ENCODE results near the gene CNTN4.

GRCh38 chr3:2875699-2876098, 777.0 kb downstream of the CNTN4 start:
- TF ChIP-seq CTCF (IDR thresholded peaks at IDR 0.05; ENCODE audit: control extremely low read depth in 1 of 3, insufficient read depth in 1 of 3, low read depth in 1 of 3, low read length in 3 of 3), result no peak
- TF ChIP-seq POLR2AphosphoS5 (IDR thresholded peaks at IDR 0.05; ENCODE audit: low read depth, low read length), result no peak
- TF ChIP-seq POLR2A (IDR thresholded peaks at IDR 0.05; ENCODE audit: control extremely low read depth in 1 of 2, low read depth in 2 of 2, low read length in 2 of 2), result no peak
- TF ChIP-seq CBX8 (IDR thresholded peaks at IDR 0.05; ENCODE audit: borderline replicate concordance, low read depth, low read length), result no peak
- TF ChIP-seq SIN3A (conservative IDR thresholded peaks at IDR 0.05 in 1 of 2, IDR thresholded peaks at IDR 0.05 in 1 of 2; ENCODE audit: low read depth in 1 of 2, low read length in 2 of 2), result no peak
- TF ChIP-seq JUND (IDR thresholded peaks at IDR 0.05; ENCODE audit: low read length), result no peak
- no peak for TF ChIP-seq SRF (IDR thresholded peaks at IDR 0.05; ENCODE audit: low read depth, low read length)
- TF ChIP-seq GABPA (IDR thresholded peaks at IDR 0.05; ENCODE audit: borderline replicate concordance, insufficient read depth, low read length), result no peak
- TF ChIP-seq RFX5 (IDR thresholded peaks at IDR 0.05; ENCODE audit: borderline replicate concordance, low read depth, low read length), result no peak
- TF ChIP-seq MAX (IDR thresholded peaks at IDR 0.05), result no peak
- no peak for TF ChIP-seq TAF1 (IDR thresholded peaks at IDR 0.05; ENCODE audit: low read depth, low read length)
- no peak for TF ChIP-seq USF2 (IDR thresholded peaks at IDR 0.05; ENCODE audit: low read length)
- TF ChIP-seq SP1 (IDR thresholded peaks at IDR 0.05; ENCODE audit: low read depth, low read length), result no peak
